Ovary (tissue), 9 donors: ENCODE results near the gene GPATCH8. TPM values are rescaled to one million over a fixed set of nuclear protein-coding genes. Genes with fewer than 3 reads are reported as not detected.
A peak's percentile ranks its signal among the peaks of the same experiment; 100 is the strongest.

Experiments used
- DNase-seq, 5 donors: peaks; one replicate each; pipeline ENCODE4 v3.0.0-alpha.2; 2019 to 2020
- H3K27ac ChIP-seq, 2 donors: fragments of 200-600 bp; one replicate each; pipeline versions ENCODE4 v1.5.1 to v1.8.0; 2019 to 2022
- H3K27me3 ChIP-seq: fragments of 200-600 bp; one replicate; pipeline ENCODE4 v1.8.0; 2022
- H3K36me3 ChIP-seq: fragments of 200-600 bp; sonication (generic); one replicate; pipeline ENCODE4 v1.5.1; 2019
- H3K4me1 ChIP-seq: one replicate; pipeline ENCODE4 v1.8.1; 2013; ENCODE audit warnings: mild to moderate bottlenecking, moderate library complexity; ENCODE audit not compliant: insufficient read depth
- H3K4me3 ChIP-seq: fragments of 200-600 bp; sonication (generic); one replicate; pipeline ENCODE4 v1.5.1; 2017
- H3K9me3 ChIP-seq, 2 donors: fragments of 200-600 bp in 1 of 2; sonication (generic) in 1 of 2; one replicate each; pipeline versions ENCODE4 v1.5.1 to v1.8.1; 2013 to 2019; ENCODE audit warnings: mild to moderate bottlenecking in 1 of 2, moderate library complexity in 1 of 2
- CTCF ChIP-seq, 3 donors: fragments of 450-650 bp in 2 of 3; fragments of 200-600 bp in 1 of 3; IDR thresholded peaks; one replicate each; pipeline versions ENCODE4 v1.5.1 to v1.8.0; 2016 to 2022; ENCODE audit warnings: antibody characterized with exemption in 3 of 3, mild to moderate bottlenecking in 1 of 3
- EP300 ChIP-seq: sonication (generic); formaldehyde crosslinking; IDR thresholded peaks from one replicate; pipeline ENCODE4 v1.6.1; 2017; ENCODE audit warnings: antibody characterized with exemption
- POLR2A ChIP-seq: fragments of 450-650 bp; IDR thresholded peaks from one replicate; pipeline ENCODE4 v1.6.1; 2017; ENCODE audit warnings: antibody characterized with exemption, mild to moderate bottlenecking, moderate library complexity
- WGBS, 3 donors: extraction: QIAGEN DNeasy Blood & Tissue Kit in 1 of 3; methylation state at CpG; one replicate each; pipeline versions ENCODE4 v1.1.5 to v1.1.7; 2013 to 2017; 5-methylcytosine and 5-hydroxymethylcytosine counted together
- intact Hi-C, 4 donors: fragments of 100-400 bp; cut with DNase I; formaldehyde crosslinking; loops; one replicate each; pipeline versions ENCODE4 v1.11.0 to v1.15.1; 2022 to 2023
- polyA plus RNA-seq, 2 donors: library from polyadenylated mRNA; stranded (reverse); fragments of 200-250 nt in 1 of 2; fragments of 350-450 nt in 1 of 2; fragmentation: Illumina TruSeq in 1 of 2; extraction: RNeasy Lipid Tissue Mini Kit (QIAGEN cat#74804) in 1 of 2; gene quantifications; one replicate each; pipeline ENCODE4 v1.2.3, GENCODE V29; 2013 to 2014
- total RNA-seq, 7 donors: library from RNA; depleted of rRNA in 2 of 7; stranded (reverse); fragments of >200 nt in 2 of 7; fragmentation: NEBNext Ultra II Directional in 3 of 7; extraction: Animal tissue kit (Norgen Biotek cat#: 25700) in 3 of 7; gene quantifications; one replicate each; pipeline versions ENCODE4 v1.1.0 to v1.2.4, GENCODE V29; 2016 to 2023
- donor health status: DM: no; HTN: no; CAD: no; lungs with moderate emphysema.
- donor health status: DM: no; HTN: no; CAD: no.
- donor health status: Bipolar disorder and iron deficiency.
- donor health status: DM: yes; HTN: yes; CAD: no.
- donor health status: DM: no; HTN: no; CAD: no.
- donor health status: DM: yes; HTN: yes; CAD: no.

The GPATCH8 gene
- total and polyA plus RNA-seq, 9 donors = 20.5 to 57.3 (median 43.5) TPM

DNA sequence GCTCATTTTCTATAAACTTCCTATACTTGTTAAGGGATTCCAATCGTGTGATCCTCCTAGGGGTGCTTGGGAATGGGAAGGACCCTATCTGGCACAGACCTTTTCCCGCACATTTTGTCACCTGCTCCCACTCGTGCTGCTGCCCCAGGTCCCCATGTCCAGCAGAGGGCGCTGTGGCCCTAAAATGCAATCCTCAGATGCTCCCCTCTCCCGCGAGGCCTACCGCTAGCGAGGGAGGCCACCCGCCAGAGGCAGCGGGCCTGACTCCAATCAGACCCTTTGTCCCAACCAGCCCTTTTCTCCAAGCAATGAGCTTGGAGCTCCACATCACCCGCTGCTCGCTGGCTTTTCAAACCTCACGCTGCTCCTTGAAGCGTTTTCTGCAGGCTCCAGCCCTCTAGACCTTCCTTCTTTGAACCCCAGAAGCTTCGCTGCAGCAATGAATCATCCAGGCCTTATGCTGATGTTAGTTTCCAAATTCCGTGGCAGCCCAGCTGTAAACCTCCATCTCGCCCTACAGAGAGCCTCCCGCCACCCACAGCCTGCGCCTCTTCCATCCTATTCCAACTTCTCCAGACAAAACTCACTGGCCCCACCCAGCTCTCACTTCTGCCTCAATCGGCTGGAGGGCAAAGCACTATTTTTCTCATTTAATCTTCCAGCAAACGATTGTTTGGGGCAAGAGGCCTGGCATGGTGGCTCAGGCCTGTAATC lies 30.5 kb upstream of the GPATCH8 start:
- peak; percentile 90 to 94 (median 92) for DNase-seq
- Histone ChIP-seq H3K9me3 (no peaks in the 10 kb centered on the region), H3K27ac (peak overlapping the region in 1 of 2 donors; percentile 40), H3K4me1 (peaks cover 9% of the 10 kb centered on the region), H3K27me3 (no peaks in the 10 kb centered on the region), H3K4me3 (no peak overlapping the region), H3K36me3 (no peaks in the 10 kb centered on the region)
- 20 to 22% (median 21%) methylated on average over 21 of the region's 21 CpGs for WGBS, 3 donors
- intact Hi-C loops = loop anchor here (2.0 to 5.0 kb wide), 2 partner anchors 104 to 105 kb away; no protein-coding TSS in a partner anchor
- no peak for TF ChIP-seq EP300
- TF ChIP-seq CTCF (IDR thresholded peaks at IDR 0.05) = peak; percentile 88 to 92 (median 90)

DNA sequence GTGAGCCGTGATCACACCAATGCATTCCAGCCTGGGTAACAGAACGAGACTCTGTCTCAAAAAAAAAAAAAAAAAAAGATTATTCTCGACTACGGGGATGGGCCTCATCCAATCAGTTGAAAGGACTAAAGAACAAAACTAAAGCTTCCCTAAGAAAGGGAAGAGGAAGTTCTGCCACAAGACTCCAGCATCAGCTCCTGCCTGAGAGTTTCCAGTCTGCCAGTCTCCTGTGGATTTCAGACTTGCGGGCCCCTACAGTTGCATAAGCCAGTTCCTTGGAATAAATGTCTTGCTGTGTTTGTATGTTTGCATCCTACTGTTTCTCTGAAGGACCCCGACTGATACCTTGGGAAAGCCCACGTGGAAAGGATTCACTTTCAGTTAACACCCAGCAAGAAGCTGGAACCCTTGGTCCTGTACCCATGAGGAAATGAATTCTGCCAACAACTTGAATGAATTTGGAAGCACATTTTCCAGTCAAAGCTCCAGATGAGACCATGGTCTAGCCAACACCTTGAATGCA lies 27.8 kb upstream of the GPATCH8 start:
- no peak overlapping the region for H3K27ac ChIP-seq
- no peaks in the 10 kb centered on the region for H3K9me3 ChIP-seq
- intact Hi-C loops = loop anchor here in 3 of 4 donors (5.0 kb wide), 1 partner anchor 106 kb away; no protein-coding TSS in a partner anchor
- H3K4me3 ChIP-seq = no peak overlapping the region
- WGBS, 3 donors = 68 to 74% (median 73%) methylated on average over 7 of the region's 7 CpGs
- DNase-seq = no peak
- TF ChIP-seq EP300 (no peak), CTCF (IDR thresholded peaks at IDR 0.05) (no peak), POLR2A (no peak)
- peaks cover 4% of the 10 kb centered on the region for H3K4me1 ChIP-seq
- H3K27me3 ChIP-seq = no peaks in the 10 kb centered on the region
- no peaks in the 10 kb centered on the region for H3K36me3 ChIP-seq

GRCh38 chr17:44529864-44530263 lies 26.7 kb upstream of the GPATCH8 start:
- WGBS, 3 donors = 67 to 87% (median 74%) methylated on average over 3 of the region's 3 CpGs
- no peaks in the 10 kb centered on the region for H3K36me3 ChIP-seq
- H3K9me3 ChIP-seq = no peaks in the 10 kb centered on the region
- H3K27ac ChIP-seq = no peak overlapping the region
- no peaks in the 10 kb centered on the region for H3K27me3 ChIP-seq
- no peak overlapping the region for H3K4me3 ChIP-seq
- DNase-seq = no peak
- TF ChIP-seq POLR2A (no peak), EP300 (no peak), CTCF (IDR thresholded peaks at IDR 0.05) (no peak)
- H3K4me1 ChIP-seq = peaks cover 2% of the 10 kb centered on the region
- intact Hi-C loops = loop anchor here in 3 of 4 donors (5.0 kb wide), 1 partner anchor 107 kb away; no protein-coding TSS in a partner anchor

- no peaks in the 10 kb centered on the region for H3K9me3 ChIP-seq
- WGBS, 3 donors = 92 to 96% (median 93%) methylated on average over 21 to 28 of the region's 28 CpGs
- H3K4me1 ChIP-seq = no peaks in the 10 kb centered on the region
- TF ChIP-seq POLR2A (no peak), CTCF (IDR thresholded peaks at IDR 0.05) (no peak), EP300 (no peak)
- H3K27me3 ChIP-seq = no peaks in the 10 kb centered on the region
- H3K36me3 ChIP-seq = no peaks in the 10 kb centered on the region
- no peak overlapping the region for H3K27ac ChIP-seq
- H3K4me3 ChIP-seq = no peak overlapping the region
- intact Hi-C loops = no loop called here
- no peak for DNase-seq
Observed at GRCh38 chr17:44527954-44528353, 24.7 kb upstream of the GPATCH8 start.
